ENCODE measurements around the gene ASB6. TPM values are rescaled to one million over a fixed set of nuclear protein-coding genes. Genes with fewer than 3 reads are reported as not detected.

The ASB6 gene
- total and polyA plus RNA-seq, 2 experiments from 2014 or later = 8.8 to 19.8 TPM

DNA sequence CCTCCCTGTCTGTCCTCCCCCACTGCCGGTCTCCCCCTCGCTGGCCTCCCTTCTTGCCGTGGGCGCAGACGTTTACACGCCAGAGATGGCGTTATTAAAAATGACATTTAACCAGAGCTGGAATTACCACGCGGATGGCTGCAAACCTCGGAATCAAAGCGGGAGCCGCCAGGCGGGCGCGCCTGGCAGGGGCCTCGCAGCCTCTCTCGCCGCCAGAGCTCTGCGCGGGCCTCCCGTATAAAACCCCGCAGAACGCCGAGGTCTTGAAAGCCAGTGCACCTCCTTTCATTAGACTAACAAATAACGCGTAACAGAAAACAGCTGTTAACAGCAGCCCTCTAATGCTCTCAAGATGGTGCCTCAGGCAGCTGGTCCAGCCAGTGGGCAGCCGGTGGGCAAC is 33.7 kb upstream of the ASB6 start:
- Mint-ChIP-seq H3K27me3 (ENCODE audit: insufficient read depth, low read depth, poor library complexity) (peaks cover 13% of the 10 kb centered on the region), H3K9me3 (no peaks in the 10 kb centered on the region), H3K4me1 (peaks cover 11% of the 10 kb centered on the region), H3K4me3 (no peak overlapping the region), H3K27ac (no peak overlapping the region), H3K36me3 (ENCODE audit: low read depth) (no peaks in the 10 kb centered on the region)
- Histone ChIP-seq H3K4me1 (ENCODE audit: insufficient read depth) (no peaks in the 10 kb centered on the region; the same call in 1 of the 2 replicates), H3K27ac (ENCODE audit: low read depth) (no peak overlapping the region), H3K9me2 (ENCODE audit: insufficient read depth) (no peaks in the 10 kb centered on the region), H3F3A (replicated peaks; ENCODE audit: low read depth) (no peaks in the 10 kb centered on the region), H3K79me2 (replicated peaks; ENCODE audit: insufficient read depth) (no peaks in the 10 kb centered on the region), H3K4me2 (no peak overlapping the region), H2AFZ (no peak overlapping the region), H3K4me3 (no peak overlapping the region), H4K20me1 (replicated peaks; ENCODE audit: insufficient read depth) (no peaks in the 10 kb centered on the region), H3K36me3 (ENCODE audit: insufficient read depth) (no peaks in the 10 kb centered on the region), H3K27me3 (ENCODE audit: insufficient read depth) (no peaks in the 10 kb centered on the region)
- DNase-seq (ENCODE audit: low spot score) (no peak), ATAC-seq (no peak)
- TF ChIP-seq CTCF (conservative IDR thresholded peaks at IDR 0.05; ENCODE audit: low read depth in 2 of 2) (no peak), ZNF114 (CRISPR knock-in tag; IDR thresholded peaks at IDR 0.05) (no peak), EZH2phosphoT487 (IDR thresholded peaks at IDR 0.05; ENCODE audit: unreplicated experiment) (no peak), EZH2 (IDR thresholded peaks at IDR 0.05; ENCODE audit: low read depth, unreplicated experiment) (no peak), JUNB (IDR thresholded peaks at IDR 0.05; ENCODE audit: unreplicated experiment) (no peak), NANOG (IDR thresholded peaks at IDR 0.05; ENCODE audit: borderline replicate concordance) (no peak), ETS1 (IDR thresholded peaks at IDR 0.05) (no peak)
- TF ChIP-seq, protein P1, sequence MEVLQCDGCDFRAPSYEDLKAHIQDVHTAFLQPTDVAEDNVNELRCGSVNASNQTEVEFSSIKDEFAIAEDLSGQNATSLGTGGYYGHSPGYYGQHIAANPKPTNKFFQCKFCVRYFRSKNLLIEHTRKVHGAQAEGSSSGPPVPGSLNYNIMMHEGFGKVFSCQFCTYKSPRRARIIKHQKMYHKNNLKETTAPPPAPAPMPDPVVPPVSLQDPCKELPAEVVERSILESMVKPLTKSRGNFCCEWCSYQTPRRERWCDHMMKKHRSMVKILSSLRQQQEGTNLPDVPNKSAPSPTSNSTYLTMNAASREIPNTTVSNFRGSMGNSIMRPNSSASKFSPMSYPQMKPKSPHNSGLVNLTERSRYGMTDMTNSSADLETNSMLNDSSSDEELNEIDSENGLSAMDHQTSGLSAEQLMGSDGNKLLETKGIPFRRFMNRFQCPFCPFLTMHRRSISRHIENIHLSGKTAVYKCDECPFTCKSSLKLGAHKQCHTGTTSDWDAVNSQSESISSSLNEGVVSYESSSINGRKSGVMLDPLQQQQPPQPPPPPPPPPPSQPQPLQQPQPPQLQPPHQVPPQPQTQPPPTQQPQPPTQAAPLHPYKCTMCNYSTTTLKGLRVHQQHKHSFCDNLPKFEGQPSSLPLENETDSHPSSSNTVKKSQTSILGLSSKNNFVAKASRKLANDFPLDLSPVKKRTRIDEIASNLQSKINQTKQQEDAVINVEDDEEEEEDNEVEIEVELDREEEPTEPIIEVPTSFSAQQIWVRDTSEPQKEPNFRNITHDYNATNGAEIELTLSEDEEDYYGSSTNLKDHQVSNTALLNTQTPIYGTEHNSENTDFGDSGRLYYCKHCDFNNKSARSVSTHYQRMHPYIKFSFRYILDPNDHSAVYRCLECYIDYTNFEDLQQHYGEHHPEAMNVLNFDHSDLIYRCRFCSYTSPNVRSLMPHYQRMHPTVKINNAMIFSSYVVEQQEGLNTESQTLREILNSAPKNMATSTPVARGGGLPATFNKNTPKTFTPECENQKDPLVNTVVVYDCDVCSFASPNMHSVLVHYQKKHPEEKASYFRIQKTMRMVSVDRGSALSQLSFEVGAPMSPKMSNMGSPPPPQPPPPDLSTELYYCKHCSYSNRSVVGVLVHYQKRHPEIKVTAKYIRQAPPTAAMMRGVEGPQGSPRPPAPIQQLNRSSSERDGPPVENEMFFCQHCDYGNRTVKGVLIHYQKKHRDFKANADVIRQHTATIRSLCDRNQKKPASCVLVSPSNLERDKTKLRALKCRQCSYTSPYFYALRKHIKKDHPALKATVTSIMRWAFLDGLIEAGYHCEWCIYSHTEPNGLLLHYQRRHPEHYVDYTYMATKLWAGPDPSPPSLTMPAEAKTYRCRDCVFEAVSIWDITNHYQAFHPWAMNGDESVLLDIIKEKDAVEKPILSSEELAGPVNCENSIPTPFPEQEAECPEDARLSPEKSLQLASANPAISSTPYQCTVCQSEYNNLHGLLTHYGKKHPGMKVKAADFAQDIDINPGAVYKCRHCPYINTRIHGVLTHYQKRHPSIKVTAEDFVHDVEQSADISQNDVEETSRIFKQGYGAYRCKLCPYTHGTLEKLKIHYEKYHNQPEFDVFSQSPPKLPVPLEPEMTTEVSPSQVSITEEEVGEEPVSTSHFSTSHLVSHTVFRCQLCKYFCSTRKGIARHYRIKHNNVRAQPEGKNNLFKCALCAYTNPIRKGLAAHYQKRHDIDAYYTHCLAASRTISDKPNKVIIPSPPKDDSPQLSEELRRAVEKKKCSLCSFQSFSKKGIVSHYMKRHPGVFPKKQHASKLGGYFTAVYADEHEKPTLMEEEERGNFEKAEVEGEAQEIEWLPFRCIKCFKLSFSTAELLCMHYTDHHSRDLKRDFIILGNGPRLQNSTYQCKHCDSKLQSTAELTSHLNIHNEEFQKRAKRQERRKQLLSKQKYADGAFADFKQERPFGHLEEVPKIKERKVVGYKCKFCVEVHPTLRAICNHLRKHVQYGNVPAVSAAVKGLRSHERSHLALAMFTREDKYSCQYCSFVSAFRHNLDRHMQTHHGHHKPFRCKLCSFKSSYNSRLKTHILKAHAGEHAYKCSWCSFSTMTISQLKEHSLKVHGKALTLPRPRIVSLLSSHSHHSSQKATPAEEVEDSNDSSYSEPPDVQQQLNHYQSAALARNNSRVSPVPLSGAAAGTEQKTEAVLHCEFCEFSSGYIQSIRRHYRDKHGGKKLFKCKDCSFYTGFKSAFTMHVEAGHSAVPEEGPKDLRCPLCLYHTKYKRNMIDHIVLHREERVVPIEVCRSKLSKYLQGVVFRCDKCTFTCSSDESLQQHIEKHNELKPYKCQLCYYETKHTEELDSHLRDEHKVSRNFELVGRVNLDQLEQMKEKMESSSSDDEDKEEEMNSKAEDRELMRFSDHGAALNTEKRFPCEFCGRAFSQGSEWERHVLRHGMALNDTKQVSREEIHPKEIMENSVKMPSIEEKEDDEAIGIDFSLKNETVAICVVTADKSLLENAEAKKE (CRISPR knock-in tag; IDR thresholded peaks at IDR 0.05) = no peak
